Mesenchymal stem cell (in vitro differentiated cells and primary cell): ENCODE measurements around the gene ZNHIT1.

Source experiments
- DNase-seq: peaks from one replicate; pipeline ENCODE4 v3.0.0-alpha.2; 2013
- H2AFZ ChIP-seq: one replicate; pipeline ENCODE4 v1.6.1; 2013; ENCODE audit warnings: low read depth, mild to moderate bottlenecking, control low read depth, inconsistent platforms, low read length, moderate library complexity
- H2AK5ac ChIP-seq: 2 replicates; pipeline ENCODE4 v1.6.1; 2013; ENCODE audit warnings: low read length, moderate library complexity, mild to moderate bottlenecking, inconsistent platforms; ENCODE audit not compliant: severe bottlenecking
- H2BK120ac ChIP-seq: one replicate; pipeline ENCODE4 v1.6.1; 2013; ENCODE audit warnings: low read depth, mild to moderate bottlenecking, inconsistent platforms, low read length, moderate library complexity
- H2BK12ac ChIP-seq, 2 experiments: one replicate each; pipeline ENCODE4 v1.6.1; 2013; ENCODE audit warnings: inconsistent platforms in 2 of 2, low read length in 2 of 2, mild to moderate bottlenecking in 2 of 2, moderate library complexity in 2 of 2, control low read depth in 1 of 2
- H2BK15ac ChIP-seq: one replicate; pipeline ENCODE4 v1.6.1; 2013; ENCODE audit warnings: mild to moderate bottlenecking, low read depth, inconsistent platforms; ENCODE audit not compliant: poor library complexity, severe bottlenecking
- H2BK5ac ChIP-seq: 2 replicates; pipeline ENCODE4 v1.6.1; 2013; ENCODE audit warnings: low read depth, mild to moderate bottlenecking, low read length, control low read depth, inconsistent platforms; ENCODE audit not compliant: poor library complexity, severe bottlenecking
- H3K14ac ChIP-seq, 2 experiments: one replicate each; pipeline ENCODE4 v1.6.1; 2013; ENCODE audit warnings: inconsistent platforms in 2 of 2, low read length in 2 of 2, control low read depth in 1 of 2, mild to moderate bottlenecking in 1 of 2, moderate library complexity in 1 of 2
- H3K18ac ChIP-seq, 2 experiments: one replicate each; pipeline ENCODE4 v1.6.1; 2013; ENCODE audit warnings: inconsistent platforms in 2 of 2, low read length in 2 of 2, control low read depth in 1 of 2, low read depth in 1 of 2, mild to moderate bottlenecking in 1 of 2
- H3K23ac ChIP-seq, 2 experiments: one replicate each; pipeline ENCODE4 v1.6.1; 2013; ENCODE audit warnings: inconsistent platforms in 2 of 2, low read length in 2 of 2, mild to moderate bottlenecking in 2 of 2, moderate library complexity in 2 of 2, control low read depth in 1 of 2
- H3K27ac ChIP-seq: 2 replicates; pipeline ENCODE4 v1.5.1; 2013; ENCODE audit warnings: mild to moderate bottlenecking, moderate library complexity, low read length, control low read depth, inconsistent platforms; ENCODE audit not compliant: poor library complexity, severe bottlenecking
- H3K27me3 ChIP-seq, 2 experiments: 2 replicates each; pipeline versions ENCODE4 v1.6.1 to v1.7.0; 2013; ENCODE audit warnings: low read length in 2 of 2, mild to moderate bottlenecking in 2 of 2, moderate library complexity in 2 of 2, control low read depth in 1 of 2, inconsistent platforms in 1 of 2; ENCODE audit not compliant: control insufficient read depth in 1 of 2, insufficient read depth in 1 of 2
- H3K36me3 ChIP-seq, 2 experiments: 2 replicates each; pipeline versions ENCODE4 v1.6.1 to v1.7.0; 2013; ENCODE audit warnings: low read length in 2 of 2, control low read depth in 1 of 2, inconsistent platforms in 1 of 2, low read depth in 1 of 2, mild to moderate bottlenecking in 1 of 2; ENCODE audit not compliant: insufficient read depth in 2 of 2, control insufficient read depth in 1 of 2
- H3K4ac ChIP-seq, 2 experiments: one replicate each; pipeline ENCODE4 v1.6.1; 2013; ENCODE audit warnings: inconsistent platforms in 2 of 2, low read length in 2 of 2, mild to moderate bottlenecking in 2 of 2, moderate library complexity in 2 of 2, control low read depth in 1 of 2, low read depth in 1 of 2
- H3K4me1 ChIP-seq: 2 replicates; pipeline ENCODE4 v1.6.1; 2013; ENCODE audit warnings: low read depth, low read length, control low read depth; ENCODE audit not compliant: control insufficient read depth, insufficient read depth
- H3K4me2 ChIP-seq: 2 replicates; pipeline ENCODE4 v1.6.1; 2013; ENCODE audit warnings: low read length, mild to moderate bottlenecking, inconsistent platforms; ENCODE audit not compliant: poor library complexity, severe bottlenecking
- H3K4me3 ChIP-seq, 2 experiments: 2 replicates each; pipeline versions ENCODE4 v1.5.1 to v1.7.0; 2013; ENCODE audit warnings: low read length in 2 of 2, mild to moderate bottlenecking in 2 of 2, control low read depth in 1 of 2, low read depth in 1 of 2; ENCODE audit not compliant: insufficient read depth in 1 of 2
- H3K79me1 ChIP-seq: replicated peaks from 2 replicates; pipeline ENCODE4 v1.6.1; 2013; ENCODE audit warnings: mild to moderate bottlenecking, control low read depth, low read length, inconsistent platforms; ENCODE audit not compliant: poor library complexity, severe bottlenecking
- H3K9ac ChIP-seq: 2 replicates; pipeline ENCODE4 v1.7.0; 2013; ENCODE audit warnings: mild to moderate bottlenecking, low read length, moderate library complexity
- H3K9me3 ChIP-seq: 2 replicates; pipeline ENCODE4 v1.7.0; 2013; ENCODE audit warnings: mild to moderate bottlenecking, low read length; ENCODE audit not compliant: control insufficient read depth
- H4K8ac ChIP-seq: one replicate; pipeline ENCODE4 v1.6.1; 2013; ENCODE audit warnings: inconsistent platforms, mild to moderate bottlenecking, low read length, moderate library complexity
- H4K91ac ChIP-seq: one replicate; pipeline ENCODE4 v1.6.1; 2013; ENCODE audit warnings: mild to moderate bottlenecking, low read length, inconsistent platforms
- WGBS: methylation state at CpG from one replicate; pipeline ENCODE4 v1.1.7; 2013; ENCODE audit warnings: mixed read lengths; 5-methylcytosine and 5-hydroxymethylcytosine counted together

ZNHIT1 gene

DNA sequence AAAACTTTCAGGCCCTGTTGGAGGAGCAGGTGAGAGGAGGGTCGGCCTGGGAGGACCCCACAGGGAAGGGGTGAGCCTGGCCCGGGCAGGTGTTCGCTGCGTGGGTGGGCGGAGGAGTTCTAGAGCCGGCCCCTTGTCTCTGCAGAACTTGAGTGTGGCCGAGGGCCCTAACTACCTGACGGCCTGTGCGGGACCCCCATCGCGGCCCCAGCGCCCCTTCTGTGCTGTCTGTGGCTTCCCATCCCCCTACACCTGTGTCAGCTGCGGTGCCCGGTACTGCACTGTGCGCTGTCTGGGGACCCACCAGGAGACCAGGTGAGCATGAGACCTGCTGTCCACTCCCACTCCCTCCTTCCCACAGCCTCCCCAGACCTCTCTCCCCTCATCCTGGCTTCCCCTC is 5.6 kb downstream of the ZNHIT1 start:
- no peaks in the 10 kb centered on the region for H3K9me3 ChIP-seq
- H3K27me3 ChIP-seq: no peaks in the 10 kb centered on the region
- H3K18ac ChIP-seq: no peak overlapping the region
- H3K4me1 ChIP-seq: peaks cover 11% of the 10 kb centered on the region
- DNase-seq: no peak
- peaks cover 48 to 54% of the 10 kb centered on the region in 2 experiments for H3K36me3 ChIP-seq
- no peak overlapping the region for H3K4ac ChIP-seq
- 98% methylated on average over 14 of the region's 15 CpGs for WGBS
- H2BK15ac ChIP-seq: no peak overlapping the region
- no peak overlapping the region for H3K4me2 ChIP-seq
- H4K91ac ChIP-seq: no peak overlapping the region
- no peak overlapping the region for H2BK5ac ChIP-seq
- H3K23ac ChIP-seq: no peak overlapping the region
- no peak overlapping the region for H3K14ac ChIP-seq
- H3K79me1 ChIP-seq: peaks cover 28% of the 10 kb centered on the region
- no peak overlapping the region for H3K4me3 ChIP-seq
- H3K9ac ChIP-seq: no peak overlapping the region
- H2AFZ ChIP-seq: no peak overlapping the region
- no peak overlapping the region for H3K27ac ChIP-seq
- H2BK120ac ChIP-seq: no peak overlapping the region
- H2BK12ac ChIP-seq: no peak overlapping the region
- H2AK5ac ChIP-seq: no peak overlapping the region
- H4K8ac ChIP-seq: no peak overlapping the region

DNA sequence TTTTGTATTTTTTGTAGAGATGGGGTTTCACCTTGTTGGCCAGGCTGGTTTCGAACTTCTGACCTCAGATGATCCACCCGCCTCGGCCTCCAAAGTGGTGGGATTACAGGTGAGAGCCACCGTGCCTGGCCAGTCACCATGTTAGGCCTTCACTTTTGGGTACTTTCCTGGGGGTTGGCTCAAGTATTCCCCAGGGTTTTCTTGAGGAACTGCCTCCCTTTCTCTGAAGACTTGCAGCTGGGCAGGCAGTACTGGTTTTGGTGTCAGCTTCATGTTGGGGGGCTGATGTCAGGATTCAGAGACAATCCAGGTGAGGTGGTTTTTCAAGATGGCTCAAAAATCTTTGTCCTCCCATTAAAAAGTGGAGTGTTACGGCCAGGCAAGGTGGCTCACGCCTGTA is 7.7 kb downstream of the ZNHIT1 start:
- H4K91ac ChIP-seq: no peak overlapping the region
- H3K27me3 ChIP-seq: no peaks in the 10 kb centered on the region
- 97% methylated on average over 6 of the region's 6 CpGs for WGBS
- H2AFZ ChIP-seq: no peak overlapping the region
- no peak overlapping the region for H3K18ac ChIP-seq
- no peak overlapping the region for H4K8ac ChIP-seq
- H2BK12ac ChIP-seq: no peak overlapping the region
- no peak overlapping the region for H3K14ac ChIP-seq
- H3K4me2 ChIP-seq: no peak overlapping the region
- peaks cover 2% of the 10 kb centered on the region for H3K4me1 ChIP-seq
- DNase-seq: no peak
- H2AK5ac ChIP-seq: no peak overlapping the region
- H3K27ac ChIP-seq: no peak overlapping the region
- H3K36me3 ChIP-seq: peaks cover 59 to 63% of the 10 kb centered on the region in 2 experiments
- H3K9me3 ChIP-seq: no peaks in the 10 kb centered on the region
- H3K4me3 ChIP-seq: no peak overlapping the region
- H2BK15ac ChIP-seq: no peak overlapping the region
- H2BK5ac ChIP-seq: no peak overlapping the region
- no peak overlapping the region for H2BK120ac ChIP-seq
- peaks cover 23% of the 10 kb centered on the region for H3K79me1 ChIP-seq
- no peak overlapping the region for H3K9ac ChIP-seq
- no peak overlapping the region for H3K23ac ChIP-seq
- H3K4ac ChIP-seq: no peak overlapping the region

- Histone ChIP-seq H2BK5ac (no peak overlapping the region), H3K4ac (no peak overlapping the region), H3K9me3 (no peaks in the 10 kb centered on the region), H3K79me1 (peaks cover 21% of the 10 kb centered on the region), H2BK15ac (no peak overlapping the region), H2BK12ac (no peak overlapping the region), H3K27me3 (no peaks in the 10 kb centered on the region), H2BK120ac (no peak overlapping the region), H3K14ac (no peak overlapping the region), H3K4me3 (no peak overlapping the region), H3K36me3 (peaks cover 58 to 65% of the 10 kb centered on the region in 2 experiments), H2AFZ (no peak overlapping the region), H3K9ac (peak overlapping the region; percentile 26), H2AK5ac (no peak overlapping the region), H3K27ac (no peak overlapping the region), H3K4me1 (peaks cover 3% of the 10 kb centered on the region), H3K4me2 (no peak overlapping the region), H4K8ac (no peak overlapping the region), H3K23ac (no peak overlapping the region), H4K91ac (no peak overlapping the region), H3K18ac (no peak overlapping the region)
- no peak for DNase-seq
- 88% methylated on average over 8 of the region's 9 CpGs for WGBS
Observed at GRCh38 chr7:101226721-101227120, 8.8 kb downstream of the ZNHIT1 start.

GRCh38 chr7:101231644-101232043 is 13.7 kb downstream of the ZNHIT1 start:
- H3K23ac ChIP-seq: no peak overlapping the region
- H3K4ac ChIP-seq: no peak overlapping the region
- H2BK12ac ChIP-seq: no peak overlapping the region
- H3K4me2 ChIP-seq: no peak overlapping the region
- peaks cover 8% of the 10 kb centered on the region for H3K79me1 ChIP-seq
- H3K18ac ChIP-seq: no peak overlapping the region
- no peak overlapping the region for H2AK5ac ChIP-seq
- 77% methylated on average over 7 of the region's 7 CpGs for WGBS
- no peak overlapping the region for H4K8ac ChIP-seq
- no peak overlapping the region for H2AFZ ChIP-seq
- no peak overlapping the region for H4K91ac ChIP-seq
- no peaks in the 10 kb centered on the region for H3K27me3 ChIP-seq
- H3K4me3 ChIP-seq: no peak overlapping the region
- DNase-seq: no peak
- H3K27ac ChIP-seq: no peak overlapping the region
- H3K9ac ChIP-seq: no peak overlapping the region
- no peak overlapping the region for H2BK15ac ChIP-seq
- H3K36me3 ChIP-seq: peaks cover 41 to 49% of the 10 kb centered on the region in 2 experiments
- no peak overlapping the region for H3K14ac ChIP-seq
- no peaks in the 10 kb centered on the region for H3K9me3 ChIP-seq
- H2BK5ac ChIP-seq: no peak overlapping the region
- H3K4me1 ChIP-seq: peaks cover 13% of the 10 kb centered on the region
- no peak overlapping the region for H2BK120ac ChIP-seq
